Glutamatergic neuron (in vitro differentiated cells): ENCODE measurements around the gene STK39. TPM values are rescaled to one million over a fixed set of nuclear protein-coding genes. Genes with fewer than 3 reads are reported as not detected.

Source experiments
- DNase-seq: peaks from one replicate; pipeline ENCODE4 v3.0.0; 2022
- H3K27ac Mint-ChIP-seq: one replicate; pipeline ENCODE4 v1.8.0; 2020; ENCODE audit warnings: mild to moderate bottlenecking, mixed read lengths, inconsistent platforms; ENCODE audit not compliant: unreplicated experiment
- H3K27me3 Mint-ChIP-seq: one replicate; pipeline ENCODE4 v1.8.0; 2020; ENCODE audit warnings: mild to moderate bottlenecking, moderate library complexity, mixed read lengths, inconsistent platforms; ENCODE audit not compliant: unreplicated experiment
- H3K36me3 Mint-ChIP-seq: one replicate; pipeline ENCODE4 v1.8.0; 2020; ENCODE audit warnings: mild to moderate bottlenecking, mixed read lengths, inconsistent platforms; ENCODE audit not compliant: unreplicated experiment
- H3K4me1 Mint-ChIP-seq: one replicate; pipeline ENCODE4 v1.8.0; 2020; ENCODE audit warnings: mild to moderate bottlenecking, low read depth, mixed read lengths, inconsistent platforms; ENCODE audit not compliant: unreplicated experiment
- H3K4me3 Mint-ChIP-seq: one replicate; pipeline ENCODE4 v1.8.0; 2020; ENCODE audit warnings: mild to moderate bottlenecking, mixed read lengths, inconsistent platforms; ENCODE audit not compliant: unreplicated experiment
- H3K9me3 Mint-ChIP-seq: one replicate; pipeline ENCODE4 v1.8.0; 2020; ENCODE audit warnings: mild to moderate bottlenecking, moderate library complexity, mixed read lengths, inconsistent platforms; ENCODE audit not compliant: unreplicated experiment
- CTCF ChIP-seq: fragments of 200-600 bp; sonication (generic); IDR thresholded peaks from one replicate; pipeline ENCODE4 v1.5.0; 2021; ENCODE audit not compliant: partially characterized antibody, unreplicated experiment
- total RNA-seq: library from RNA; stranded (reverse); fragmentation: NEBNext Ultra II Directional; extraction: Animal tissue kit (Norgen Biotek cat#: 25700); gene quantifications from one replicate; pipeline ENCODE4 v1.2.1, GENCODE V29; 2021; ENCODE audit not compliant: unreplicated experiment

Gene STK39
- total RNA-seq, 1 donor from 2014 or later: 35.9 TPM

GRCh38 chr2:168143813-168144212 lies 103.6 kb downstream of the STK39 start:
- peaks cover 5% of the 10 kb centered on the region for H3K4me1 Mint-ChIP-seq
- no peak for TF ChIP-seq CTCF
- no peaks in the 10 kb centered on the region for H3K27me3 Mint-ChIP-seq
- no peaks in the 10 kb centered on the region for H3K9me3 Mint-ChIP-seq
- H3K4me3 Mint-ChIP-seq: no peak overlapping the region
- no peaks in the 10 kb centered on the region for H3K36me3 Mint-ChIP-seq
- no peak for DNase-seq
- H3K27ac Mint-ChIP-seq: no peak overlapping the region

- H3K9me3 Mint-ChIP-seq: no peaks in the 10 kb centered on the region
- H3K27me3 Mint-ChIP-seq: no peaks in the 10 kb centered on the region
- H3K27ac Mint-ChIP-seq: no peak overlapping the region
- no peaks in the 10 kb centered on the region for H3K36me3 Mint-ChIP-seq
- no peak for TF ChIP-seq CTCF
- peaks cover 6% of the 10 kb centered on the region for H3K4me1 Mint-ChIP-seq
- DNase-seq: no peak
- no peak overlapping the region for H3K4me3 Mint-ChIP-seq
Measured at GRCh38 chr2:168140892-168141291, 106.5 kb downstream of the STK39 start.

GRCh38 chr2:168139852-168140251 lies 107.5 kb downstream of the STK39 start:
- Mint-ChIP-seq H3K36me3 (no peaks in the 10 kb centered on the region), H3K4me3 (no peak overlapping the region), H3K9me3 (no peaks in the 10 kb centered on the region), H3K4me1 (peaks cover 6% of the 10 kb centered on the region), H3K27me3 (no peaks in the 10 kb centered on the region), H3K27ac (no peak overlapping the region)
- TF ChIP-seq CTCF: no peak
- no peak for DNase-seq

- Mint-ChIP-seq H3K27me3 (no peaks in the 10 kb centered on the region), H3K4me3 (no peak overlapping the region), H3K4me1 (peaks cover 6% of the 10 kb centered on the region), H3K36me3 (no peaks in the 10 kb centered on the region), H3K27ac (no peak overlapping the region), H3K9me3 (no peaks in the 10 kb centered on the region)
- no peak for TF ChIP-seq CTCF
- no peak for DNase-seq
Measured at GRCh38 chr2:168138901-168139300, 108.5 kb downstream of the STK39 start.

- no peaks in the 10 kb centered on the region for H3K27me3 Mint-ChIP-seq
- DNase-seq: no peak
- peaks cover 6% of the 10 kb centered on the region for H3K4me1 Mint-ChIP-seq
- no peaks in the 10 kb centered on the region for H3K9me3 Mint-ChIP-seq
- no peaks in the 10 kb centered on the region for H3K36me3 Mint-ChIP-seq
- TF ChIP-seq CTCF: no peak
- H3K27ac Mint-ChIP-seq: no peak overlapping the region
- H3K4me3 Mint-ChIP-seq: no peak overlapping the region
Measured at GRCh38 chr2:168138374-168138773, 109.0 kb downstream of the STK39 start.
